Gastroesophageal sphincter (tissue), 3 donors: ENCODE data around the gene EFNA2.
"Not testable (repeated sequence)": the region's sequence is repeated elsewhere in the genome, so short reads cannot be mapped to it uniquely, and the experiment has no call there.

Experiments
- POLR2A ChIP-seq, 2 donors: fragments of 450-650 bp; IDR thresholded peaks; one replicate each; pipeline ENCODE4 v1.6.1; 2017; ENCODE audit warnings: antibody characterized with exemption in 2 of 2, mild to moderate bottlenecking in 2 of 2, moderate library complexity in 1 of 2
- TF ChIP-seq, protein P1 (sequence below), 4 experiments: fragments of 200-600 bp in 2 of 4; fragments of 450-650 bp in 2 of 4; sonication (generic) in 1 of 4; IDR thresholded peaks; one replicate each; pipeline ENCODE4 v1.5.1; 2017 to 2019; ENCODE audit warnings: antibody characterized with exemption in 4 of 4, mild to moderate bottlenecking in 2 of 4, moderate library complexity in 2 of 4

DNA sequence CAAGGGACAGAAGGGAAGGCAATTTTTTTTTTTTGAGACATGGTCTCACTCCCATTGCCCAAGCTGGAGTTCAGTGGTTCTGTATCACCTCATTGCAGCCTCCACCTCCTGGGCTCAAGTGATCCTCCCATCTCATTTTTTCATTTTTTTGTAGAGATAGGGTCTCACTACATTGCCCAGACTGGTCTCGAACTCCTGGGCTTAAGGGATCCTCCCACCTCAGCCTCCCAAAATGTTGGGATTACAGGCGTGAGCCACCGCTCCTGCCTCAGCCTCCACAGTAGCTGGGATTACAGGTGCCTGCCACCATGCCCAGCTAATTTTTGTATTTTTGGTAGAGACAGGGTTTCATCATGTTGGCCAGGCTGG, 34.6 kb downstream of the EFNA2 start:
- TF ChIP-seq, protein P1, sequence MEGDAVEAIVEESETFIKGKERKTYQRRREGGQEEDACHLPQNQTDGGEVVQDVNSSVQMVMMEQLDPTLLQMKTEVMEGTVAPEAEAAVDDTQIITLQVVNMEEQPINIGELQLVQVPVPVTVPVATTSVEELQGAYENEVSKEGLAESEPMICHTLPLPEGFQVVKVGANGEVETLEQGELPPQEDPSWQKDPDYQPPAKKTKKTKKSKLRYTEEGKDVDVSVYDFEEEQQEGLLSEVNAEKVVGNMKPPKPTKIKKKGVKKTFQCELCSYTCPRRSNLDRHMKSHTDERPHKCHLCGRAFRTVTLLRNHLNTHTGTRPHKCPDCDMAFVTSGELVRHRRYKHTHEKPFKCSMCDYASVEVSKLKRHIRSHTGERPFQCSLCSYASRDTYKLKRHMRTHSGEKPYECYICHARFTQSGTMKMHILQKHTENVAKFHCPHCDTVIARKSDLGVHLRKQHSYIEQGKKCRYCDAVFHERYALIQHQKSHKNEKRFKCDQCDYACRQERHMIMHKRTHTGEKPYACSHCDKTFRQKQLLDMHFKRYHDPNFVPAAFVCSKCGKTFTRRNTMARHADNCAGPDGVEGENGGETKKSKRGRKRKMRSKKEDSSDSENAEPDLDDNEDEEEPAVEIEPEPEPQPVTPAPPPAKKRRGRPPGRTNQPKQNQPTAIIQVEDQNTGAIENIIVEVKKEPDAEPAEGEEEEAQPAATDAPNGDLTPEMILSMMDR (IDR thresholded peaks at IDR 0.05), result not testable (repeated sequence)
- TF ChIP-seq POLR2A (IDR thresholded peaks at IDR 0.05), result not testable (repeated sequence)
